GM12874 (cell line): Measurements from ENCODE around the gene ECHDC3.

Source experiments
- TF ChIP-seq, protein P1 (sequence below): IDR thresholded peaks from 2 replicates; pipeline ENCODE4 v1.5.1; 2011; ENCODE audit warnings: low read depth, mild to moderate bottlenecking, control low read depth, low read length, moderate library complexity; ENCODE audit not compliant: insufficient read depth

The ECHDC3 gene

DNA sequence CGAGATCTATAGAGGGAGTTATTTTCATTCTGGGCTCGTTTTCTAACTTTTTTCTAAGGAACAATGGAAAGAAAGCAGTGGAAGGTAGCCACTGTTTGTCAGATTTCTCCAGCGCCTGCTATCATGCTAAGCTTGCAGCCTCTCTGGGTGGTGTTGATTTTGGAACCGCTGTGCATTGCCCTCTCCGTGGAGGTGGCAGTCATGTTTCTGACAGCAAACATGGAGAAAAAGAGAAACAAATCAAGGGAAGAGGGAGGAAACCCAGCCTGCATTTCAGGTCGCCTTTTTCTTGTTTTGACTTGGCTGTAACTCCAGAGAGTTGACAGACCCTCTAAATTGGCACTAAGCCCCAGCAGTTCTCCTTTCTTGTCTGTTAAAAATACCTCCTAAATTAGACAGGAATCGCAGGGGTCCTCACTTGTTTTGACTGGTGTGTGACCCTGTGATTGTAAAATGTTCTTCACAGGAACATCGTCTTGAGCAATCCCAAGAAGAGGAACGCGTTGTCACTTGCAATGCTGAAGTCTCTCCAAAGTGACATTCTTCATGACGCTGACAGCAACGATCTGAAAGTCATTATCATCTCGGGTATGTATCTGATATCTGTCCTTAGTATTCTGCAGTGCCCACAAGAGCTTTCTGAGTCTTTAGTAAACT is 4.8 kb downstream of the ECHDC3 start:
- TF ChIP-seq, protein P1, sequence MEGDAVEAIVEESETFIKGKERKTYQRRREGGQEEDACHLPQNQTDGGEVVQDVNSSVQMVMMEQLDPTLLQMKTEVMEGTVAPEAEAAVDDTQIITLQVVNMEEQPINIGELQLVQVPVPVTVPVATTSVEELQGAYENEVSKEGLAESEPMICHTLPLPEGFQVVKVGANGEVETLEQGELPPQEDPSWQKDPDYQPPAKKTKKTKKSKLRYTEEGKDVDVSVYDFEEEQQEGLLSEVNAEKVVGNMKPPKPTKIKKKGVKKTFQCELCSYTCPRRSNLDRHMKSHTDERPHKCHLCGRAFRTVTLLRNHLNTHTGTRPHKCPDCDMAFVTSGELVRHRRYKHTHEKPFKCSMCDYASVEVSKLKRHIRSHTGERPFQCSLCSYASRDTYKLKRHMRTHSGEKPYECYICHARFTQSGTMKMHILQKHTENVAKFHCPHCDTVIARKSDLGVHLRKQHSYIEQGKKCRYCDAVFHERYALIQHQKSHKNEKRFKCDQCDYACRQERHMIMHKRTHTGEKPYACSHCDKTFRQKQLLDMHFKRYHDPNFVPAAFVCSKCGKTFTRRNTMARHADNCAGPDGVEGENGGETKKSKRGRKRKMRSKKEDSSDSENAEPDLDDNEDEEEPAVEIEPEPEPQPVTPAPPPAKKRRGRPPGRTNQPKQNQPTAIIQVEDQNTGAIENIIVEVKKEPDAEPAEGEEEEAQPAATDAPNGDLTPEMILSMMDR, result no peak

DNA sequence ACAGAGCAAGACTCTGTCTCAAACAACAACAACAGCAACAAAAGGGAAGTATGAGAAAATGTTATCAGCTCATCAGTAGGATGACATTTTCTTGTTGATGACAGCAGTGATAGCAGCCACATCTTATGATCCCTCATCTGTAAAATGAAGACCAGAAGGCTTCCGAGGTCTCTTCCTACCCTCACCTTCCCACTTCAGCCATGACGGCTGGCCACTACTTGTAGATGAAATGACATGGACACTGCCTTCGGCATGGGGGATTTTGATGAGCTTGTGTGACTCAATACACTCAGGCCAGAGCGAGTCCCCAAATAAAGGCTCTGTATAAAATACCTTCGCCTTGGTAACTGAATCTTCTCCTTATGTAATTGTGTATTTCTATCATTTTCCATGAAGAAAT is 6.7 kb downstream of the ECHDC3 start:
- TF ChIP-seq, protein P1, result no peak

GRCh38 chr10:11750420-11750819 is 8.2 kb downstream of the ECHDC3 start:
- TF ChIP-seq, protein P1, result no peak

GRCh38 chr10:11754173-11754572 is 12.0 kb downstream of the ECHDC3 start:
- TF ChIP-seq, protein P1, result no peak

- TF ChIP-seq, protein P1, result no peak
Observed at GRCh38 chr10:11754620-11755019, 12.4 kb downstream of the ECHDC3 start.

GRCh38 chr10:11755512-11756263 is 13.5 kb downstream of the ECHDC3 start:
- TF ChIP-seq, protein P1, result no peak

DNA sequence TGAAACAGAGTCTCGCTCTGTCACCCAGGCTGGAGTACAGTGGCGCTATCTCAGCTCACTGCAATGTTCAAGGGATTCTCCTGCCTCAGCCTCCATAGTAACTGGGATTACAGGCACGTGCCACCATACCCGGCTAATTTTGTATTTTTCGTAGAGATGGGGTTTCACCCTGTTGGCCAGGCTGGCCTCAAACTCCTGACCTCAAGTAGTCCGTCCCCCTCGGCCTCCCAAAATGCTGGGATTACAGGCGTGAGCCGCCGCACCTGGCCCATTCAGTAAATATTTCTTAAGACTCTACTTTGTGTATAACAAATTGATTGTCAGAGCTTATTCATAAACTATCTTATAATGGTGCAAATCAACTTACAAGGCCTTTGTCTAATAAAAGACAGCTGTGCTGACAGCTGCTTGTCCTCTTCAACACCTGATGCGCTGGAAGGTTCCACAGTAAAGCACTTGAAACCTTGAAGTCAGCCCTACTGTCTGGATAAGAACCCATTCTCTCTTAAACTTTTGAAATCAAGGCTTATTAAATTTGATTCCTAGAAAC is 14.7 kb downstream of the ECHDC3 start:
- TF ChIP-seq, protein P1, result no peak
